NCI-H146 treated with DMSO at 0.1 percent for 48 hours (cell line): ENCODE results near the gene GDI1.

Source experiments
- DNase-seq: peaks from one replicate; lab custom pipeline; 2025; ENCODE audit not compliant: unreplicated experiment; lab: John Stamatoyannopoulos, UW

Gene GDI1

GRCh38 chrX:154478728-154479622, 42.0 kb downstream of the GDI1 start, which contains the start of gene LAGE3:
TSS of gene LAGE3 (minus strand) at chrX:154479281. CDS start at chrX:154478915, 366 bp downstream.
- peak; percentile 72 for DNase-seq

- no peak for DNase-seq
These were observed 44.2 kb downstream of the GDI1 start for GRCh38 chrX:154481195-154481594.

- DNase-seq: no peak
These were observed 45.1 kb downstream of the GDI1 start for GRCh38 chrX:154481911-154482601.

GRCh38 chrX:154482786-154483185, 45.8 kb downstream of the GDI1 start:
- no peak for DNase-seq

- DNase-seq: no peak
These were observed 46.4 kb downstream of the GDI1 start for GRCh38 chrX:154483325-154483724.

GRCh38 chrX:154484255-154485149, 47.5 kb downstream of the GDI1 start:
- no peak for DNase-seq

- no peak for DNase-seq
These were observed 48.4 kb downstream of the GDI1 start for GRCh38 chrX:154485150-154486051.

- no peak for DNase-seq
These were observed 49.1 kb downstream of the GDI1 start for GRCh38 chrX:154486052-154486395.

- no peak for DNase-seq
These were observed 49.6 kb downstream of the GDI1 start, which contains the start of gene UBL4A for GRCh38 chrX:154486396-154487207. TSS of gene UBL4A (minus strand) at chrX:154486615. CDS start at chrX:154486584, 31 bp downstream.

- DNase-seq: no peak
These were observed 50.8 kb downstream of the GDI1 start for GRCh38 chrX:154487518-154488290.

GRCh38 chrX:154488336-154489075, 51.6 kb downstream of the GDI1 start:
- DNase-seq: no peak

GRCh38 chrX:154489182-154489581, 52.2 kb downstream of the GDI1 start:
- DNase-seq: no peak

- no peak for DNase-seq
These were observed 53.1 kb downstream of the GDI1 start for GRCh38 chrX:154490021-154490413.

GRCh38 chrX:154490414-154491083, 53.6 kb downstream of the GDI1 start, which contains the start of gene SLC10A3:
TSS of gene SLC10A3 (minus strand) at chrX:154490629. CDS start at chrX:154488940, 1,689 bp downstream.
- DNase-seq: peak; percentile 69
